Hair follicle dermal papilla cell (primary cell): Measurements from ENCODE around the gene STMN1. TPM values are rescaled to one million over a fixed set of nuclear protein-coding genes. Genes with fewer than 3 reads are reported as not detected.

Experiments used
- small RNA-seq: library from RNA; depleted of rRNA; stranded (forward); fragments of <200 nt; gene quantifications from one replicate; pipeline ENCODE3, GENCODE V24; 2012
- total RNA-seq: library from RNA; depleted of rRNA; stranded (reverse); fragments of >200 nt; gene quantifications from 2 replicates; pipeline ENCODE4 v1.2.3, GENCODE V29; 2012

Gene STMN1
- total RNA-seq: 31.6 and 39.5 TPM in 2 replicates

DNA sequence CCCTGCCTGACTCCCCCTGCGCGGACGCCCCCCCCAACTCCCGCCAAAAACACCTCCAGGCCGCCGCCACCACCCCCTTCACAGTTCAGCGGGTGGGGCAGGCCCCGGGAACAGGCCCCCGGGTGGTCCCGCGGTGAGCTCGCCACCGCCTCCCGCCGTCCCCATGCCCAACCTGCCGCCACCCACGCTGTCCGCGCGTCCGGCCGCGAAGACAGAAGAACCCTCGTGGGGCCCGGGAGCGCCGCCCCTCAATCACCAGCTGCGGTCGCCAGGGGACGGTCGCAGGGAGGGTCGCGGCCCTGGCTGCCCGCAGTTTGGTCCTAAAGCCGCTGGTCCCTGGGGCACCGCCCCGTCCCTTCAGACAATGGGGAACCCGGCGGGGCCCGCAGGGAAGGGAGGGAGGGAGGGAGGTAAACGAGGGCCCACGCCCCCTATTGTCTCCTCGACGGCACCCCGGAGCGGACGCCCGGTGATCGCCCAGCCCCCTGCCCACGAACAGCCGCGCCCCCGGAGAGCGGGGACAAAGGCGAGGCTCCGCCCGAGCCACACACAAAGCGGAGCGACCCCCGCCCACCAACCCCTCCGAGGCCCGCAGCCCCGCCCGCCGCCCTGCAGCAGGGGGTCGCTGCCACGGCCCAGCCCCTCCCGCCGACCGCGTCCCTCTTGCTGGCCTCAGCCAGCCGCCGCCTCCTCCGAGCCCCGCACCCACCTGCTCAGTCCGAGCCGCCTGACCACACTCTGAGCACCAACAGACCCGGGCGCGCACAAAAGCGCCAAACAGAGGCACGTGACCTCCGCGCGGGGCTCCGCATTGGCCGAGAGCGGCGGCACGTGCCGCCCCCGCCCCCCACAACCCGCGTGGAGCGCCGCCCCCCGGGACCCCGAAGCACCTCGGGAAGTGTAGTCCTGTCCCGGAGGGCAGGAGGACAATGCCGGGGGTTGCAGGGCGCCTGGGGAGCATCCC is at the start of gene STMN1:
TSS of gene STMN1 (minus strand) at position 740 of the 964 bp plus-strand sequence. CDS start 1,743 bp downstream, outside the sequence.

DNA sequence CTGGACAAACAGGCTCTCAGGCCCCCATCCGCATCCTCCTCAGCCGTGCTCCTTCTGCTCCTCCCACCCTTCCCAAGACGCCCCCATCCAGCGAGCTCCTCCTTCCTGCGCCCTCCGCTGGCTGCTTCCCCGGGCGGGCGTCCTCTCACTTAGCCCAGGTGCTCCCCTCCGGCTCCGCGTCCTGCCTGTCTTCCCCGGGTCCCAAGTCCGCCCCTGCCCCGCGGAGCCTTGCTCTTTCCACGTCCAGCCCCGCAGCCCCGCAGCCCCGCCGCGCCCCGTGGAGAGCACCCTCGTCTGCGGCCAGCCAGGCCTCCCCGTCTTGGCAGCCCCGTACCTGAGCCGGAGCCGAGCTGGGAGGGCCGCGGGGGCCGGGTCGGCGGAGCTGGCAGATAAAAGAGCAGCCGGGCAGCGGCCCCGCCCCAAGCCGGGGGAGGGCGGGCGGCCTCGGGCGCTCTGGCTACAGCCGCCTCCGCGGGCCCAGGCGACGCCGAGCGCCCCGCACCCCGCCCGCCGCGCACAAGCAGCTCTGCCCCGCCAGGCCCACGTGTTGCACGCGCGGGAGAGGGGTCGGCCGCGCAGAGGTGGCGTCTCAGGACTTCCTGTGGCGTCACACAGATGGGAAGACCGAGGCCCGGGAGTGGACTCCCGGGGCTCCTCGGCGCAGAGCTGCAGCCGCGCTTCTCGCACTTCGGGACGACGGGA is 30.9 kb downstream of the STMN1 start, which contains the start of gene PAQR7:
TSS of gene PAQR7 (minus strand) at position 555 of the 702 bp plus-strand sequence. CDS start 11,869 bp downstream, outside the sequence.

DNA sequence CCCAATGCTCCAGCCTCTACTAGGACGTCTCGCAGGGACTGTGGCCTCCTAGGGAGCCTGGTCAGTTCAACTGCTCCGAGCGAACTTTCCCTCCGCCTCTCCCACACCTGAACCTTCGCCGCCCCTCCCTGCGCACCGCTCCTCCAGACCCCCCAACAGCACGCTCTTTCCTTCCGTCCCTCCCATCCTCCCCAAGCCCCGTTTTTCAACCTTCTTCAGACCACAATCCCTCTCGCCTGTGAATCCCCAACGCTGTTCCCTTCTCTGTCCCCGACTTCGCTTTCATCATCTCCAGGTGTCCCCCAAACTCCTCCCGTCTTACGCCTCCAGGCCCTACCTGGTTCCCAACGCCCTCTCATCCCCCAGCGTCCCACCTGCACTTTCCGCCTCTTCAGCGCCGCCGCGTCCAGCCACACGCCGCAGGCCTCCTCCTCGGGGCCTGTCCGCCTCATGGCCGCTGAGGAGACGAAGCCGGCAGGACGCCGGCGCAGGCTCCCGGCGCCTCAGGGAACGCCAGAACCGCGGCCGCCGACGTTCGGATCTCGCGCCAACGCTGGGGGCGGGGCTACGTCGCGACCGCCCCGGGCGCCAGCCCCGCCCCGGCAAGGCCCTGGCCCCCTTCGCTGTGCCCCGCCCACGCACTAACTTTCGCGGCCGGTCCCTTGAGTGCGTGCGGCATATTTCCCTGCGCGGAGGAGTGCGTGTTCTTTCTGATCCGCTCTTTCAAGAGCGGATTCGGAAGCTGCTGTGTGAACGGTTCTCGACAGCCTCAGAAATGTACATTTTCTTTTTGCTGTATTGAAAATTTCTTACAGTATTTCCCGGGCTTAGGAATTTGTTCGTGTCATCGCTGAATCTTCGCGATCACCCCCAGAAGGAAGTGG is 47.1 kb downstream of the STMN1 start, which contains the start of gene AUNIP:
TSS of gene AUNIP (minus strand) at position 552 of the 884 bp plus-strand sequence. CDS start at position 452, 100 bp downstream.

Small RNA genes within 50 kb of the gene (small RNA-seq; reads per million reads assigned to genes)
- gene AL033528.1 (not detected), gene RF00019 (not detected), gene SNRPFP2 (not detected)

Other genes with a start within 250 kb of the STMN1 start
- 42.5 and 46.3 TPM in 2 replicates for gene SELENON, start 106.2 kb downstream of the STMN1 start, total RNA-seq
- gene MTFR1L, start 86.5 kb downstream of the STMN1 start, total RNA-seq: 56.6 and 60.8 TPM in 2 replicates
- gene AUNIP, start 47.0 kb downstream of the STMN1 start, total RNA-seq: 1.6 and 1.8 TPM in 2 replicates
- gene PAQR7, start 30.7 kb downstream of the STMN1 start, total RNA-seq: 18.6 and 18.8 TPM in 2 replicates
- 9.1 and 31.7 TPM in 2 replicates for gene PAFAH2, start 91.6 kb upstream of the STMN1 start, total RNA-seq
- 1.3 and 2.3 TPM in 2 replicates for gene EXTL1, start 115.4 kb upstream of the STMN1 start, total RNA-seq
- not detected in 2 replicates for gene SLC30A2, start 139.7 kb upstream of the STMN1 start, total RNA-seq
- not detected in 2 replicates for gene TRIM63, start 161.2 kb upstream of the STMN1 start, total RNA-seq
- gene PDIK1L, start 205.4 kb upstream of the STMN1 start, total RNA-seq: 4.1 and 6.5 TPM in 2 replicates